ENCODE data around the gene MRPL41.

DNA sequence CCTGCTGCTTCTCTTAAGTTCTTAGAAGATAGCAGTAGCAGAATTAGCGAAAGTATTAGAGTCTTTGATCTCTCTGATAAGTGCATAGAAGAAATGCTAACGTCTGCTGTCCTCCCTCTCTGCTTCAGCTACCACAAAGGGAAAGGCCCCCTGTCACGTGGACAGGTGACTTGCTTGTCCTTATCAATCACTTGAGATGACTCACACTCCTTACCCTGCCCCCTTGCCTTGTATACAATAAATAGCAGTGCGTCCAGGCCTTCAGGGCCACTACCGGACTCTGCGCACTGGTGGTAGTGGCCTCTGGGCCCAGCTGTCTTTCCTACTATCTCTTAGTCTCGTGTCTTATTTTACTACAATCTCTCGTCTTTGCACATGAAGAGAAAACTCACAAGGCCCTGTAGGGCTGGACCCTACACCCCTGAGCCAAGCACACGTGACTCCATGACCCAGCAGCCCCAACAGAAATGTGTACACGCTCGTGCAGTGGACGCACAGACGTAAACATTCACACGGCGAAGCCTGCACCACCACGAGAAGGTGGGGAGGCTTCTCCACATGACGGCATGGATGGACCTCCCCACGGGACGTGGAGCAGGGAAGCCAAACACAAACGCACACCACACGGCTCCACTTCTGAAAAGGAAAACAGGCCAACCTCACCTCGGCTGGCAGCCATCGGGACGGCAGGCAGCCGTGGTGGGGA lies 39.8 kb upstream of the MRPL41 start:
- TF ChIP-seq, protein P1, sequence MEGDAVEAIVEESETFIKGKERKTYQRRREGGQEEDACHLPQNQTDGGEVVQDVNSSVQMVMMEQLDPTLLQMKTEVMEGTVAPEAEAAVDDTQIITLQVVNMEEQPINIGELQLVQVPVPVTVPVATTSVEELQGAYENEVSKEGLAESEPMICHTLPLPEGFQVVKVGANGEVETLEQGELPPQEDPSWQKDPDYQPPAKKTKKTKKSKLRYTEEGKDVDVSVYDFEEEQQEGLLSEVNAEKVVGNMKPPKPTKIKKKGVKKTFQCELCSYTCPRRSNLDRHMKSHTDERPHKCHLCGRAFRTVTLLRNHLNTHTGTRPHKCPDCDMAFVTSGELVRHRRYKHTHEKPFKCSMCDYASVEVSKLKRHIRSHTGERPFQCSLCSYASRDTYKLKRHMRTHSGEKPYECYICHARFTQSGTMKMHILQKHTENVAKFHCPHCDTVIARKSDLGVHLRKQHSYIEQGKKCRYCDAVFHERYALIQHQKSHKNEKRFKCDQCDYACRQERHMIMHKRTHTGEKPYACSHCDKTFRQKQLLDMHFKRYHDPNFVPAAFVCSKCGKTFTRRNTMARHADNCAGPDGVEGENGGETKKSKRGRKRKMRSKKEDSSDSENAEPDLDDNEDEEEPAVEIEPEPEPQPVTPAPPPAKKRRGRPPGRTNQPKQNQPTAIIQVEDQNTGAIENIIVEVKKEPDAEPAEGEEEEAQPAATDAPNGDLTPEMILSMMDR (IDR thresholded peaks at IDR 0.05), result no peak
- no peak for TF ChIP-seq POLR2AphosphoS5 (IDR thresholded peaks at IDR 0.05)

All from gastroesophageal sphincter (tissue), 3 donors.